ENCODE results near the gene MAN1A1.

MAN1A1 gene

GRCh38 chr6:119147101-119148053 is 202.2 kb downstream of the MAN1A1 start:
- no peak for TF ChIP-seq CTCF (IDR thresholded peaks at IDR 0.05)
- DNase-seq = no peak
- Mint-ChIP-seq H3K36me3 (ENCODE audit: low read depth) (no peaks in the 10 kb centered on the region), H3K4me1 (peaks cover 19% of the 10 kb centered on the region), H3K27me3 (ENCODE audit: low read depth, poor library complexity) (peaks cover 3% of the 10 kb centered on the region), H3K27ac (peak overlapping the region; percentile 62), H3K9me3 (peaks cover 8% of the 10 kb centered on the region), H3K4me3 (no peak overlapping the region)

- Mint-ChIP-seq H3K27ac (peak overlapping the region; percentile 43), H3K27me3 (ENCODE audit: low read depth, poor library complexity) (peaks cover 3% of the 10 kb centered on the region), H3K4me1 (peaks cover 37% of the 10 kb centered on the region), H3K36me3 (ENCODE audit: low read depth) (no peaks in the 10 kb centered on the region), H3K9me3 (peaks cover 8% of the 10 kb centered on the region), H3K4me3 (no peak overlapping the region)
- no peak for TF ChIP-seq CTCF (IDR thresholded peaks at IDR 0.05)
- no peak for DNase-seq
Measured at GRCh38 chr6:119145111-119145510, 204.4 kb downstream of the MAN1A1 start.

DNA sequence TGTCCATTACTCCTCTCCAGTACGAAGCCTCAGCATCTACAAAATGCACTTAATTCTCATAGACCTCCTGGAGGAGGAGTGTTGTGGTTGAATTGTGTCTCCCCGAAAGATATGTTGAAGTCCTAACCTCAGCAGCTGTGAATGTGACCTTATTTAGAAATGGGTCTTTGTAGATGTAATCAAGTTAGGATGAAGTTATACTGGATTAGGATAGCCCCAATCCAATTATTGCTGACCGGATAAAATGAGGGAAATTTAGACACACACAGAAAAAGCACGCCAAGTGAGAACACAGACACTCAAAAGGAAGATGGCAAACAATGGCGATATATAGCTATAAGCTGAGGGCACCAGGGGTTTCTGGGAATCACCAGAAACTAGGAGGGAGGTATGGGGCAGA is 206.9 kb downstream of the MAN1A1 start:
- no peak overlapping the region for H3K4me3 Mint-ChIP-seq
- H3K27me3 Mint-ChIP-seq (ENCODE audit: low read depth, poor library complexity) = no peaks in the 10 kb centered on the region
- peaks cover 8% of the 10 kb centered on the region for H3K9me3 Mint-ChIP-seq
- H3K36me3 Mint-ChIP-seq (ENCODE audit: low read depth) = no peaks in the 10 kb centered on the region
- no peak for DNase-seq
- no peak for TF ChIP-seq CTCF (IDR thresholded peaks at IDR 0.05)
- no peak overlapping the region for H3K27ac Mint-ChIP-seq
- peaks cover 44% of the 10 kb centered on the region for H3K4me1 Mint-ChIP-seq

- DNase-seq = no peak
- H3K27ac Mint-ChIP-seq = no peak overlapping the region
- no peak overlapping the region for H3K4me3 Mint-ChIP-seq
- peaks cover 40% of the 10 kb centered on the region for H3K4me1 Mint-ChIP-seq
- no peak for TF ChIP-seq CTCF (IDR thresholded peaks at IDR 0.05)
- no peaks in the 10 kb centered on the region for H3K36me3 Mint-ChIP-seq (ENCODE audit: low read depth)
- H3K27me3 Mint-ChIP-seq (ENCODE audit: low read depth, poor library complexity) = no peaks in the 10 kb centered on the region
- H3K9me3 Mint-ChIP-seq = peaks cover 8% of the 10 kb centered on the region
Measured at GRCh38 chr6:119142041-119142440, 207.5 kb downstream of the MAN1A1 start.

- Mint-ChIP-seq H3K4me1 (peaks cover 32% of the 10 kb centered on the region), H3K4me3 (no peak overlapping the region), H3K36me3 (ENCODE audit: low read depth) (no peaks in the 10 kb centered on the region), H3K27me3 (ENCODE audit: low read depth, poor library complexity) (no peaks in the 10 kb centered on the region), H3K9me3 (peaks cover 8% of the 10 kb centered on the region), H3K27ac (peak overlapping the region; percentile 47)
- DNase-seq = no peak
- TF ChIP-seq CTCF (IDR thresholded peaks at IDR 0.05) = no peak
Measured at GRCh38 chr6:119140196-119141140, 209.1 kb downstream of the MAN1A1 start.
